ENCODE measurements around the gene RFX3.

DNA sequence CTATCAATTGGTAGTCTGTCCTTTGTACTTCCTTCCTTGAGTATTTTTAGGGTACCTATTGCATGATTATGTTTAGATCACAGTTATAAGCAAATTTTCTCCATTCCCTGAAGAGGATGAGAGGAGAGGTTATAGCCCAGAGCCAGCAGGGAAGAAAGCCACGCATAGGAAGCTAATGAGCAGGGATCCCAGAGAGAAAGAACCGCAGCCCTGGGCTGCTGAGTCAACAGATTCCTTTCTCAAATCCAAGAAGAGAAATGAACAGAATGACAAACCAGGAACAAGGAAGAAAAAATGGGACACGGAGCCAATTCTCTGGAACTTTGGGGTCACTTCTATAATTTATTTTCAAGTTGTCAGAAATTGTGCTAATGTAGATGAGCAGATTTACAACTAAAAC is 284.5 kb downstream of the RFX3 start:
- no peak for TF ChIP-seq POLR2A (IDR thresholded peaks at IDR 0.05)
- TF ChIP-seq, protein P1, sequence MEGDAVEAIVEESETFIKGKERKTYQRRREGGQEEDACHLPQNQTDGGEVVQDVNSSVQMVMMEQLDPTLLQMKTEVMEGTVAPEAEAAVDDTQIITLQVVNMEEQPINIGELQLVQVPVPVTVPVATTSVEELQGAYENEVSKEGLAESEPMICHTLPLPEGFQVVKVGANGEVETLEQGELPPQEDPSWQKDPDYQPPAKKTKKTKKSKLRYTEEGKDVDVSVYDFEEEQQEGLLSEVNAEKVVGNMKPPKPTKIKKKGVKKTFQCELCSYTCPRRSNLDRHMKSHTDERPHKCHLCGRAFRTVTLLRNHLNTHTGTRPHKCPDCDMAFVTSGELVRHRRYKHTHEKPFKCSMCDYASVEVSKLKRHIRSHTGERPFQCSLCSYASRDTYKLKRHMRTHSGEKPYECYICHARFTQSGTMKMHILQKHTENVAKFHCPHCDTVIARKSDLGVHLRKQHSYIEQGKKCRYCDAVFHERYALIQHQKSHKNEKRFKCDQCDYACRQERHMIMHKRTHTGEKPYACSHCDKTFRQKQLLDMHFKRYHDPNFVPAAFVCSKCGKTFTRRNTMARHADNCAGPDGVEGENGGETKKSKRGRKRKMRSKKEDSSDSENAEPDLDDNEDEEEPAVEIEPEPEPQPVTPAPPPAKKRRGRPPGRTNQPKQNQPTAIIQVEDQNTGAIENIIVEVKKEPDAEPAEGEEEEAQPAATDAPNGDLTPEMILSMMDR (IDR thresholded peaks at IDR 0.05), result no peak
- TF ChIP-seq EP300 (IDR thresholded peaks at IDR 0.05), result no peak
